SK-N-MC (cell line): ENCODE measurements around the gene PHC1.
"Not testable (repeated sequence)": the region's sequence is repeated elsewhere in the genome, so short reads cannot be mapped to it uniquely, and the experiment has no call there.

Experiments
- DNase-seq: peaks from one replicate; pipeline ENCODE4 v3.0.0-alpha.2; 2011; ENCODE audit warnings: low read depth, low spot score
- H3K27ac ChIP-seq: fragments of 200-600 bp; sonication (generic); 2 replicates; pipeline ENCODE4 v1.5.1; 2016; ENCODE audit warnings: mixed run types
- H3K36me3 ChIP-seq: fragments of 200-600 bp; sonication (generic); 2 replicates; pipeline ENCODE4 v1.6.1; 2017; ENCODE audit warnings: antibody characterized with exemption, low read length, mixed read lengths; ENCODE audit not compliant: insufficient read depth
- H3K4me3 ChIP-seq: fragments of 200-600 bp; sonication (generic); 2 replicates; pipeline ENCODE4 v1.5.1; 2016
- H3K9ac ChIP-seq: fragments of 200-600 bp; sonication (generic); 2 replicates; pipeline ENCODE4 v1.8.0; 2017; ENCODE audit warnings: mixed run types, mixed read lengths; ENCODE audit not compliant: insufficient read length
- H3K9me3 ChIP-seq: fragments of 200-600 bp; sonication (generic); 2 replicates; pipeline ENCODE4 v1.6.1; 2017; ENCODE audit warnings: low read depth, mild to moderate bottlenecking, antibody characterized with exemption, low read length, moderate library complexity, mixed read lengths
- EZH2 ChIP-seq: fragments of 200-600 bp; sonication (generic); IDR thresholded peaks from one replicate; pipeline ENCODE4 v1.6.1; 2017; ENCODE audit warnings: antibody characterized with exemption
- FOXP2 ChIP-seq: optimal IDR thresholded peaks from 2 replicates; pipeline ENCODE3; 2011; ENCODE audit warnings: mild to moderate bottlenecking, moderate library complexity; ENCODE audit not compliant: insufficient read depth; ENCODE audit errors: extremely low read length, control extremely low read depth
- POLR2AphosphoS5 ChIP-seq: IDR thresholded peaks from 2 replicates; pipeline ENCODE4 v1.6.1; 2012; ENCODE audit warnings: mild to moderate bottlenecking, low read depth, low read length, borderline replicate concordance

The PHC1 gene

DNA sequence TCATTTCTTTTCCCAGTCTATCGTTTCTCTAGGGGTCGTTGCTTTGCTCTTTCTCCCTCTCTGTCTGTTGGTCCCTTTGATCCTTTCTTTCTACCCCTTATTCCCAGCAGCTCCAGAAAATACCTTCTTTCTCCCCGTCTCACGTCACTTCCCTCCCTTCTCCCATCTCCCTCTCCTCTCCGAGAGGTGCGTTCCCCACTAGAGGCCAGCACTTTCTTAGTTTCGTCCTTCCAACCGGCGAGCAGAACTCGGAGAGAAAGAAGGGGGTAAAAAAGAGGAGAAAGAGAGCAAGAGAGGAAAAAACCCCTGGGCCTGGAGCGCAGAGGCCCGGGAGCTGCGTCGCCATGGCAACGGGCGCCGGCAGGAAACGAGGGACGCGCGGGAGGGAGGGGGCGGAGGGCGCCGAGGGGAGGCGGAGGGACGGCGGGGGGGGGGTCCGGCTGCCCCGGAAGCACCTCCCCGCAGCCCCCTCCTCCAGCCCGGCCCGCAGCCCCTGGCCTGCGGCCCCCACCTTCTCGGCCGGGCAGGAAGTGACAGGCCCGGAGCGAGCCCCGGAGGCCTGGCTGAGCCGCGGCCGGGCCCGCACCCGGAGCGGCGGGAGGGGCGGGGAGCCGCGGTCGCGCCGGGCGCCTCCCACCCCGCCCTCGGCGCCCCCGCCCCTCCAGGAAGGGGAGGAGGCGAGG is at the start of gene PHC1:
Gene PHC1, plus strand, starts transcription at position 477 of the 683 bp plus-strand sequence. CDS start 3,169 bp downstream, outside the sequence.
- TF ChIP-seq POLR2AphosphoS5 = peak; percentile 61; the same call in 1 of the 2 replicates
- H3K36me3 ChIP-seq, H3K9me3 ChIP-seq: not testable (repeated sequence)
- peak within 1 kb of the TSS; percentile 60 for H3K9ac ChIP-seq
- DNase-seq = peak; percentile 28
- H3K27ac ChIP-seq = peak within 1 kb of the TSS; percentile 74
- peak within 1 kb of the TSS; percentile 95 for H3K4me3 ChIP-seq

DNA sequence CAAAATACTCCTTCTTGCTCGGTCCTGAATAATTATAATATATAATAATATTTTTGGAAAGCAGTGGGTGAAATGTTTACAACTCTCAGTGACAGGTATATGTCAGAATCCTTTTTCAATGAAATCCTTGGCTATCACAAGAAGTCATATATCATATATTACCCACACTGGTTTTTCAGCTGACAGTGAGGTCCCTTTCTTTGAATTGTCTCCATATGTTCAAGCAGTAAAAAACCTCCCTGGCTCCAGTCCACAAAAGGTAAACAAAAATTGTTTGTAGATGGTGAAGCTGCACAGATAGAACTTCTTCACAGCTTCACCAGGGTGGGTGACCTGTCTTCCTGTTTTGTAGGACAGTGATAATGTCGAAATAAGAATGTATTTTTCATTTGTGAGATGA is 47.9 kb upstream of the PHC1 start:
- Histone ChIP-seq H3K27ac (no peak overlapping the region), H3K9ac (no peak overlapping the region), H3K36me3 (no peaks in the 10 kb centered on the region), H3K4me3 (no peak overlapping the region), H3K9me3 (no peaks in the 10 kb centered on the region)
- TF ChIP-seq EZH2 = no peak
- no peak for TF ChIP-seq FOXP2
- TF ChIP-seq POLR2AphosphoS5 = no peak
- no peak for DNase-seq

- H3K9ac ChIP-seq = no peak overlapping the region
- TF ChIP-seq FOXP2 = no peak
- TF ChIP-seq POLR2AphosphoS5 = no peak
- no peak for TF ChIP-seq EZH2
- no peaks in the 10 kb centered on the region for H3K9me3 ChIP-seq
- no peak overlapping the region for H3K4me3 ChIP-seq
- no peaks in the 10 kb centered on the region for H3K36me3 ChIP-seq
- no peak overlapping the region for H3K27ac ChIP-seq
- no peak for DNase-seq
Observed at GRCh38 chr12:8867009-8867408, 47.3 kb upstream of the PHC1 start.

- H3K9me3 ChIP-seq = no peaks in the 10 kb centered on the region
- no peak for DNase-seq
- TF ChIP-seq FOXP2 = no peak
- TF ChIP-seq EZH2 = no peak
- no peak for TF ChIP-seq POLR2AphosphoS5
- H3K9ac ChIP-seq = no peak overlapping the region
- H3K27ac ChIP-seq = no peak overlapping the region
- no peaks in the 10 kb centered on the region for H3K36me3 ChIP-seq
- H3K4me3 ChIP-seq = no peak overlapping the region
Observed at GRCh38 chr12:8867786-8868185, 46.5 kb upstream of the PHC1 start.

DNA sequence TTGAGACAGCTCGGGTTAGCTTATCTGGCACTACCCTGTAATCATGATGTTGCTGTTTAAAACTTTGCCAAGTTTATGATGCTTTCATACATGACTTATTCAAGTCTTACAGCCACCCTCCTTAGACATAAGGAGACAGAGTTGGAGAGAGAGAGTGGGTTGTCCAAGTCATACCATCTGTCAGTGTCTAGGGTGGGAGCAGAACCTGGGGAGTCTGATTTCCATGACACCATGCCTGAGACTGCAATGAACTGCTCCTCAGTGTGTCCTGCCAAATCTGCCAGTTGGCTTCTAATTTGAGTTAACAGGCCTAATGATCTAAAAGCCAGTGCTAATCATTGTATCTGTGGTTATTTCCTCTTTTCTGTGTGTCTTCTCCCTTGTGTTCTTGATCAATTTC is 43.7 kb upstream of the PHC1 start:
- Histone ChIP-seq H3K4me3 (no peak overlapping the region), H3K9ac (no peak overlapping the region), H3K9me3 (no peaks in the 10 kb centered on the region), H3K36me3 (no peaks in the 10 kb centered on the region), H3K27ac (no peak overlapping the region)
- no peak for DNase-seq
- TF ChIP-seq FOXP2 (no peak), EZH2 (no peak), POLR2AphosphoS5 (no peak)

- Histone ChIP-seq H3K9ac (no peak overlapping the region), H3K4me3 (no peak overlapping the region), H3K9me3 (no peaks in the 10 kb centered on the region), H3K36me3 (no peaks in the 10 kb centered on the region), H3K27ac (no peak overlapping the region)
- TF ChIP-seq EZH2 (no peak), FOXP2 (no peak), POLR2AphosphoS5 (no peak)
- DNase-seq = no peak
Observed at GRCh38 chr12:8871068-8871467, 43.2 kb upstream of the PHC1 start.

DNA sequence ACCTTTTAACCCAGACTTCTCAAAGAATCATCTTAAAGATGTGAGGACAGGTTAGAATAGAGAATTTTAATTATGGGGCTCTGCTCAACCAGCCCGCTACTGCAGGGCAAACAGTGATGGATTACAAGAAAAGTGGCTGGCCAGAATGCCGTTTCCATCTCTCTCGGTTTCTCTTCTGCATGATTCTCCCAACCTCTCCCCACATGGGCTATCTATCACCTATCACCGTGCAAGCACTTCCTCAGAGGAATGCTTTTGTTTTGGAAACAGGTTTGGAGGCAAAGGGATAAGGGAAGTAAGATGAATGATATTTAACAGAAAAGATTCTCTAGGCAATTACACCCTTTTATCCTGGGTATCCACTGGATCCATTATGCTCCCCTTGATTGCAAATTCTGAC is 37.4 kb upstream of the PHC1 start:
- H3K9ac ChIP-seq = no peak overlapping the region
- H3K27ac ChIP-seq = no peak overlapping the region
- no peak for DNase-seq
- no peak overlapping the region for H3K4me3 ChIP-seq
- no peaks in the 10 kb centered on the region for H3K36me3 ChIP-seq
- no peak for TF ChIP-seq FOXP2
- no peak for TF ChIP-seq EZH2
- TF ChIP-seq POLR2AphosphoS5 = no peak
- H3K9me3 ChIP-seq = no peaks in the 10 kb centered on the region

GRCh38 chr12:8886502-8887284 is 27.6 kb upstream of the PHC1 start:
- TF ChIP-seq FOXP2 (no peak), POLR2AphosphoS5 (no peak), EZH2 (no peak)
- DNase-seq = no peak
- H3K9me3 ChIP-seq = no peaks in the 10 kb centered on the region

More at GRCh38 chr12:8886502-8887284, 27.6 kb upstream of the PHC1 start:
- no peak overlapping the region for H3K9ac ChIP-seq
- no peak overlapping the region for H3K27ac ChIP-seq
- H3K36me3 ChIP-seq = no peaks in the 10 kb centered on the region
- H3K4me3 ChIP-seq = no peak overlapping the region
